Measurements from ENCODE around the gene CFAP97D2. TPM values are rescaled to one million over a fixed set of nuclear protein-coding genes. Genes with fewer than 3 reads are reported as not detected.
"Not testable (repeated sequence)": the region's sequence is repeated elsewhere in the genome, so short reads cannot be mapped to it uniquely, and the experiment has no call there.

CFAP97D2 gene
- total RNA-seq, 1 donor from 2014 or later, result not detected

GRCh38 chr13:114244637-114245036 lies 65.6 kb downstream of the CFAP97D2 start:
- H3K9me3 Mint-ChIP-seq (ENCODE audit: low read depth), result no peaks in the 10 kb centered on the region
- no peak for DNase-seq (ENCODE audit: low spot score, unreplicated experiment)
- no peaks in the 10 kb centered on the region for H3K27me3 Mint-ChIP-seq
- no peak overlapping the region for H3K4me3 Mint-ChIP-seq (ENCODE audit: low read depth)
- peaks cover 36% of the 10 kb centered on the region for H3K36me3 Mint-ChIP-seq (ENCODE audit: insufficient read depth)
- no peak for TF ChIP-seq CTCF (IDR thresholded peaks at IDR 0.05; ENCODE audit: unreplicated experiment)
- no peak overlapping the region for H3K27ac Mint-ChIP-seq
- H3K4me1 Mint-ChIP-seq (ENCODE audit: low read depth), result no peaks in the 10 kb centered on the region

DNA sequence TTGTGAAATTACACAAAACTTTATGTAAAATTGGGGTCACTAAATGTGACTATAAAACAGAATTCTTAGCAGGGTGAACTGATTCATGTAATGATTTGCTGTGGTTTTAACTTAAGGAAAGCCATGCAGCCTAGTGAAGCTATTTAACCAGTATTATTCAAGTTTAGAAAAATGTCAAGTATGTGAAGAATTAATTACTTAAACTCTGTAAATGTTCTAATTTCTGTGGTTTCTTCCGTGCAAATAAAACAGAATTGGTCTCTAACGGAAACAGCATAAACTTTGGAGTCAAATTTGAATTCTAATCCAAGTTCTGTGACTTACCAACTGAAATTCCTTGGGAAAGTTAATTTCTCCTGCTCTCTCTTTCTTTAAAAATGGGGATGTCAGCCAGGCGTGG lies 69.0 kb downstream of the CFAP97D2 start:
- Mint-ChIP-seq H3K9me3 (ENCODE audit: low read depth) (no peaks in the 10 kb centered on the region), H3K4me1 (ENCODE audit: low read depth) (no peaks in the 10 kb centered on the region), H3K36me3 (ENCODE audit: insufficient read depth) (peaks cover 37% of the 10 kb centered on the region), H3K27me3 (no peaks in the 10 kb centered on the region), H3K27ac (no peak overlapping the region), H3K4me3 (ENCODE audit: low read depth) (no peak overlapping the region)
- DNase-seq (ENCODE audit: low spot score, unreplicated experiment), result no peak
- TF ChIP-seq CTCF (IDR thresholded peaks at IDR 0.05; ENCODE audit: unreplicated experiment), result no peak

DNA sequence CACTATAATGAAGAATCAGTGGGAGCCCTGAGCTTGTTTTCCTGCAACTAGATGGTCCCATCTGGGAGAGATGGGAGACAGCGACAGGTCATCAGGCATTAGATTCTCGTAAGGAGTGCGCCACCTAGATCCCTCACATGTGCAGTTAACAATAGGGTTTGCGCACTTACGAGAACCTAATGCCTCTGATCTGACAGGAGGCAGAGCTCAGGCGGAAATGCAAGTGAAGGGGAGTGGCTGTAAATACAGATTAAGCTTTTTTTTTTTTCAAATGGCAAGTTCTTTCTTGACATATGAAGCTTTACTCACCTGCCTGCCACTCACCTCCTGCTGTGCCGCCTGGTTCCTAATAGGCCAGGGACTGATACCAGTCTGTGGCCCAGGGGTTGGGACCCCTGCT lies 70.0 kb downstream of the CFAP97D2 start:
- Mint-ChIP-seq H3K4me1 (ENCODE audit: low read depth) (no peaks in the 10 kb centered on the region), H3K27ac (no peak overlapping the region), H3K9me3 (ENCODE audit: low read depth) (no peaks in the 10 kb centered on the region), H3K27me3 (no peaks in the 10 kb centered on the region), H3K4me3 (ENCODE audit: low read depth) (no peak overlapping the region), H3K36me3 (ENCODE audit: insufficient read depth) (peaks cover 35% of the 10 kb centered on the region)
- no peak for TF ChIP-seq CTCF (IDR thresholded peaks at IDR 0.05; ENCODE audit: unreplicated experiment)
- DNase-seq (ENCODE audit: low spot score, unreplicated experiment), result no peak

DNA sequence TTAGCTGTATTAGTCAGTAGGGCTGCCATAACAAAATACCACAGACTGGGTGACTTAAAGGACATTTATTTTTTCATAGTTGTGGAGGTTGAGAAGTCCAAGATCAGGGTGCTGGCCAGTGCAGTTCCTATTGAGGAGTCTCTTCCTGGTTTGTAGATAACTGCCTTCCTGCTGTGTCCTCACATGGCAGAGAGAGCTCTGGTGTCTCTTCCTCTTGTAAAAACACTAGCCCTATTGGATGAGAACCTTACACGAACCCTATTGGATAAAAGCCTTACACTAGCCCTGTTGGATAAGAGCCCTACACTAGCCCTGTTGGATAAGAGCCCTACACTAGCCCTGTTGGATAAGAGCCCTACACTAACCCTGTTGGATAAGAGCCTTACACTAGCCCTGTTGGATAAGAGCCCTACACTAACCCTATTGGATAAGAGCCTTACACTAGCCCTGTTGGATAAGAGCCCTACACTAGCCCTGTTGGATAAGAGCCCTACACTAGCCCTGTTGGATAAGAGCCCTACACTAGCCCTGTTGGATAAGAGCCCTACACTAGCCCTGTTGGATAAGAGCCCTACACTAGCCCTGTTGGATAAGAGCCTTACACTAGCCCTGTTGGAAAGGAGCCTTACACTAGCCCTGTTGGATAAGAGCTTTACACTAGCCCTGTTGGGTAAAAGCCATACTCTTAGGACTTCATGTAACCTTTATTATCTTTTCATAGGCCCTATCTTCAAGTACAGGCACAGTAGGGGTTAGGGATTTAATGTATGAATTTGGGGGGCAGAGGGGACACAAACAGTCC lies 72.8 kb downstream of the CFAP97D2 start:
- not testable (repeated sequence) for H3K9me3 Mint-ChIP-seq (ENCODE audit: low read depth); DNase-seq (ENCODE audit: low spot score, unreplicated experiment); H3K4me1 Mint-ChIP-seq (ENCODE audit: low read depth); H3K27me3 Mint-ChIP-seq; H3K27ac Mint-ChIP-seq; H3K4me3 Mint-ChIP-seq (ENCODE audit: low read depth)
- peaks cover 38% of the 10 kb centered on the region for H3K36me3 Mint-ChIP-seq (ENCODE audit: insufficient read depth)

GRCh38 chr13:114256547-114256946 lies 77.5 kb downstream of the CFAP97D2 start:
- DNase-seq (ENCODE audit: low spot score, unreplicated experiment), result no peak
- Mint-ChIP-seq H3K9me3 (ENCODE audit: low read depth) (no peaks in the 10 kb centered on the region), H3K4me1 (ENCODE audit: low read depth) (peaks cover 2% of the 10 kb centered on the region), H3K4me3 (ENCODE audit: low read depth) (no peak overlapping the region), H3K27ac (peak overlapping the region; percentile 7), H3K27me3 (no peaks in the 10 kb centered on the region), H3K36me3 (ENCODE audit: insufficient read depth) (peaks cover 31% of the 10 kb centered on the region)
- no peak for TF ChIP-seq CTCF (IDR thresholded peaks at IDR 0.05; ENCODE audit: unreplicated experiment)

GRCh38 chr13:114257014-114257413 lies 78.0 kb downstream of the CFAP97D2 start:
- Mint-ChIP-seq H3K4me1 (ENCODE audit: low read depth) (peaks cover 2% of the 10 kb centered on the region), H3K27me3 (no peaks in the 10 kb centered on the region), H3K27ac (no peak overlapping the region), H3K36me3 (ENCODE audit: insufficient read depth) (peaks cover 31% of the 10 kb centered on the region), H3K4me3 (ENCODE audit: low read depth) (no peak overlapping the region), H3K9me3 (ENCODE audit: low read depth) (no peaks in the 10 kb centered on the region)
- TF ChIP-seq CTCF (IDR thresholded peaks at IDR 0.05; ENCODE audit: unreplicated experiment), result no peak
- DNase-seq (ENCODE audit: low spot score, unreplicated experiment), result no peak
